HG03175 (cell line): Measurements from ENCODE around the gene CTR9.

Source experiments
- ATAC-seq: cut with Tn5 transposase; IDR thresholded peaks from one replicate; pipeline ENCODE4 v1.9.1; 2021; ENCODE audit warnings: mild to moderate bottlenecking, moderate library complexity; ENCODE audit not compliant: unreplicated experiment

The CTR9 gene

DNA sequence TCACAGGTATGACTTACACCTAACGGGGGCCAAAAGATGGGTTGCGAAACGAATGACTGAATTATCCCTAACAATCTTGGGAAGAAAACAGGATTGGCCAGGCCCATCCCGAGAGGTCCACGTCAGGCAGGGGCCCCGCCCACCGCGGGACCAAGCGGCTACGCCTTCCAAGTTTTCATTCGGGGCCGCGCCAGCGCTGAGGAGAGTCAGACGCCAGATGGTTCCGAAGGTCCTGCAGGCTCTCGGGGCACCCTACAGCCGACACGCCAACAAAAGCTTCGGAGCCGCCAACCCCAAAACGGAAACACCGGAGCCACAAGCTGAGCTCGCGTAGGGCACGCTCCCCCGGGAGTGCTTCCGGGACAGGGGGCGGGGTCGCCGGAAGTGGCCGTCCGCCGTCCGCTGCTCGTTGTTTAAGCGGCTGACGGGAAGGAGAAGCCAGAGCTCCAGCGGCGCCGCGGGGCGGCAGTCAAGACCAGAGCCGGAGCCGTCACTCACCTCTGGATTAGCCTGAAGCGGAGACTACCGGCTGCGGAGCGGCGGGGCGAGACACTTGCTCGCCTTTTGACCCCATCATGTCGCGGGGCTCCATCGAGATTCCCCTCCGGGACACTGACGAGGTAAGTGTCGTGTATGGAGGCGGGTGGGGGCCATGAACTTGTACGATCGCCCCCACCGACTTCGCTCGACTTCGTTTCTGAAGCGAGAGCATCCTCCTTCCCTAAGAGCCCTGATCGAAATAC is at the start of gene CTR9:
Gene CTR9 (plus strand): TSS at position 409 of the 743 bp plus-strand sequence. CDS start 167 bp downstream, at position 576.
- peak; percentile 94 for ATAC-seq

DNA sequence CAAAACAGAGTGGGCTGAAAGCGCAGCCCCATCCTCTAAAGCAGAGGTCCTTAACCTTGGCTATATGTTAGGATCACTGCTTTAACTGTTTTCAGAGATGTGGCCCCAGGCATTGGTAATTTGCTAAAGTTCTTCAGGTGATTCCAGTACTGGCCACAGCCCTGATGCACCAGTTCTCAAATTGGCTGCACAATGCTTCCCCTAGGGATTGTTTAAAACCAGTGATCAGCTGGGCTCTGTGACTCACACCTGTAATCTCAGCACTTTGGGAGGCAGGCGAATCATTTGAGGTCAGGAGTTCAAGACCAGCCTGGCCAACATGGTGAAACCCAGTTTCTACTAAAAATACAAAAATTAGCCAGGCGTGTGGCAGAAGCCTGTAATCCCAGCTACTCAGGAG is 49.1 kb upstream of the CTR9 start:
- no peak for ATAC-seq

DNA sequence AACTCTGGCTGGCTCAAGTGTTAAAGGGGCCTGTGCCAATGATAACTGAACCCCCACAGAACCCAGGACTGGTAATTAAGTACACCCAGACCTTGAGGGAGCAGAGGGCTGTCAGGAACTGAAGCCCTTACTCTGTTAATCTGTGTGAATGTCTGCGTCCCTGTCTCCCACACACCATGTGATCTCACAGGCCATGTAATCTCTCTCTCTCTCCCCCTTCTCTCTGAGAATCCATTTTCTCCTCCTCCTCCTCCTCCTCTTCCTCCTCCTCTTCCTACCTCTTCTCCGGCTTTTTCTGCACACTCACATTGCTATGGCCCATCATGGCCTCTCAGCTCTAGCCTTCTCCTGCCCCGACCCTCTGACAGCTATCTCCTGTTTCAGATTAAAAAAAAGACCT is 42.9 kb upstream of the CTR9 start:
- no peak for ATAC-seq

DNA sequence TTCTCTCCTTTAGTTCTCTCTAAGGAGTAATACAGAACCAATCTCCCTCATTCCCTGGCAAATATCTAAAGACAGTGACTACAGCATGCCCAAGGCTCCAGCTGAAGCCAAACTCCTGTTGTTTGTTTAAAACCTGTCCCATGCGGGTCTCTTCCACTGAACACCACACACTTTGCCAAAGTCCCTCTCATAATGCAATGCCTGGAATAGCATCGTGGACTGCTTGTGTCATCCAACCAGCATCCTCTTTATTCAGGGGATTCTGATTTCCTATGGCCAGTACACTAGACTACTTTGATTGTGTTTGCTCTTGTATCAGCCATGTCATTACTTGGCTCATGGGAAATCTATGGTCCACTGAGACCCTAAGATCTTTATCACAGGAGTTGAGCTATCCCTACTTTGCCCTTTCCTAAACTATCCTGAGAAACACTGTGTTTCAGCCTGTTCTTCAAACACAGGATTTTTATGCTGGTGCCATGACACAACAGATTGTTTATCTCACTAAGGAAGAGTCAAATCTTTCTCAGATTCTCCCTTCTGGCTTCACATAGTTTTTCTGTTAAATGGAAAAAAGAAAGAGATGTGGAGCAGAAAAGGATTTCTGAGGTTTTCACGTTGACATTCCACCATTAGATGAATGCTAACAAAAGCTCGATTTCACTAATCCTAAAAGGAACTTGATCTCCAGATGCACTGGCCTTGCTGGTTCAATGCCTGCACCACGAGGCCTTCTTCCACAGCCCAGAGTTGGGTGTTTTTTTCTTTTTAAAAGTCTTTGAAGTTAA is 41.6 kb upstream of the CTR9 start:
- no peak for ATAC-seq

DNA sequence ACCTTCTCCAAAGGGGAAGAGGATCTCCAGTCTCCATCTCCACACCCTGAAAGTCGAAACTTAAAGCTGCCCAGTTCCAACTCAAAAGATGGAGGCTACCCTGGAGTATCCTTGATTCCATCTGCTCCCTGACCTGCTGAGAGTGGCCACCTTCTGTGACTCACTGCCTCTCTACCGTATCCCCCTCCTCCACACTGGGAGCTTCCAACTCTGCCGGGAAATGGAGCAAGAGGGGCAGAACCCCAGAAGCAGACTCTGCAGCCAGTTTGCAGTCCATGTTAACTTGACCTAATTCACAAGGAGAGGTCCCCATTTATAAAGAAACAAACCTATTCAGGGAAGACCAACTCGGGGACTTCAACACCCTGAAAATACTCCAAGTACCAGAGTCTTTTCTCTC is 35.5 kb upstream of the CTR9 start:
- ATAC-seq = no peak

DNA sequence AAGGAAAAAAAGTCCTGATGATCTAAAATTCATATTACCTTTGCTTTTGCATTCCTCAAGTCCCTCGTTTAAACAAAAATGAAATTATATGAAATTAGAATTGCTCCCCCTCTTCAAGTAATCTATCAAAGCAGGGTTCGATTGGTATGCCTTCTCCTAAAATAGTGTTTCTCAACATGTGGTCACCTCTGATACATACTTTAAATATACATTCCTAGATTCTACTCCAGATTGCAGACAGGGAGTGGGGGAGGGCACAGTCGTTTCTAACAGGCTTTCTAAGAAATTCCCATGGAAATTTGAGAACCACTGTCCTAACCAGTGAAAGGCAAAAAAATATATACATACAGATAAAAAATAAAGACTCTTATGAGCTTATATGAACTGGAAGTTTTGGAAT is 34.9 kb upstream of the CTR9 start:
- ATAC-seq = no peak

DNA sequence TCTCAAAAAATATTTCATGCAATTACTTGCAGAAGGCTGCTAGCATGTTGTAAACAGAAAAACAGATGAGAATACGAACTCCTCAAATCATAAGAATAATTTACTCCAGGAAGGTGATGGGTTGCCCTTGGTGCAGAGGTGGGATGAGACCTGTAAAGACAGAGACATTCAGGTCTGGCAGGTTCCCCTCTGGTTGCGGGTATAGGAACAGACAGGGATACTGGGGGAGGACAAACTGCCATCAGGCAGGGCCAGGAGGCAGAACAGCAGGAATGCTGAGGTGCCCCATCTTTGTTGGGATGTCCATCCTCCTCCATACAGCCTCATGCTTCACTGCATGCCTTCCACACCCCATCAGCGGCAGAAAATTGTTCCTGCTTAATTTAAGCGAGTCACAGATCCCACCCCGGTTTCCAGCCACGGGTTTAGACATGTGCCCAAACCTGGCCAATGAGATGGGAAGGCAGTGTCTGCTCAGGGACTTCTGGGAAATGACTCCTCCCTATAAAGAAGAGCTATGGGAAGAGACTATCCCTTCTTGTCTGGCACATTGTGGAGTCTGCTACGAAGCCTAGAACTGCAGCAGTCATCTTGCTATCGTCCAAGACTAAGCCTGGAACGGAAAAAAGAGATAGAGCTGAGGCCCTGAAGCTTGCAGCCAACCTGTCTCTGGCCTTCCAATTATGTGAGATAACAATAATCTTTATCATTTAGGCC is 34.3 kb upstream of the CTR9 start:
- no peak for ATAC-seq

DNA sequence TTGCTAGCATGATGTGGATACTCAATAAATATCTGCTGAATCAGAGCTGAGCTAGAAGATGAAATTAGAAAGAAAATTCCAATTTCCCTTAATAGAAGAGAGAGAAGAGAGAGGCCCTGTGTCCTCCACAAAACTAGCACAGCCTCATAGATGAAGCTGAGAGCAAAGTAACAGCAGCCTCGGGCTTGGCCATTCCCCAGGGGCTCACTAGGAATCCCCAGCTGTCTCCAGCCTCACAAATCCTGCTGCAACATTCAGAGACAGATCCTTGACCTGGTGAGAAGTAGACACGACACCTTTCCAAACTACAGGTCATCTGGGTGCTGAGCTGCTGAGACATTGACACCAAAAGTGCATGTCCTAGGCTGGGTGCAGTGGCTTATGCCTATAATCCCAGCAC is 31.4 kb upstream of the CTR9 start:
- no peak for ATAC-seq

DNA sequence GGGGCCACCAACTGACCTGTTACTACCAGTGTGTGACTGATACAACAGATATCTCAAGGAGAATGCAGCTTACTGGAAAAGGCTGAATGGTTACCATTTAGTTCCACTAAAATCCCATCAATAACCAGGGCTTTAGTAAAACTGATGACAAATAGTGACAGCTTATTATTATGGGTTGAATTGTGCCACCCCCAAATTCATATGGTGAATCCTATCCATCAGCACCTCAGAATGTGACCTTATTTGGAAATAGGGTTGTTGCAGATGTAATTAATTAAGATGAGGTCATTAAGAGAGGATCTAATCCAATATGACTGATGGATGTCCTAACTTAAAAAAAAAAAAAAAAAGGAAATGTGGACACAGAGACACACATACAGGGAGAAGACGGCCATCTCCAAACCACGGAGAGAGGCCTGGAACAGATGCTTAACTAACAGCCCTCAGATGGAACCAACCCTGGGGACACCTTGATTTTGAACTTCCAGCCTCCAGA is 30.1 kb upstream of the CTR9 start:
- ATAC-seq = no peak

DNA sequence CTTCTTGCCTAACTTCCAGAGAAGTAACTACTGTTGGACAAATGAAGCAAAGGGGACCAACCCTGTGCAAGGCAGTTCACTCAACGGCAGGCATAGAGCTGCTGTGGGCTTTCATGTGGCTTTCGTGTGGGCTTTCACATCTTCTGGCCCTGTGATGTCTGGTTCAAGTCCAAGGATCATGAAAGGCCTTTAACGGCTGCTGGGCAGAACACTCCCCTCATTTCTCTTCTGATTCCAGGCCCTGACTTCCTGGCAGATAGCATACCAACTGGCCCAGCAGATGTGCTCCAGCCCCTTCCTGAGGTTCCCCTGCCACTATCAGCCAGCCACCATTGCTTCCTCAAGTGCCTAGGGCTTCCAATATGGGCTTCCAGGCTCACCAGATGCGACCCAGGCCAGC is 28.7 kb upstream of the CTR9 start:
- no peak for ATAC-seq

DNA sequence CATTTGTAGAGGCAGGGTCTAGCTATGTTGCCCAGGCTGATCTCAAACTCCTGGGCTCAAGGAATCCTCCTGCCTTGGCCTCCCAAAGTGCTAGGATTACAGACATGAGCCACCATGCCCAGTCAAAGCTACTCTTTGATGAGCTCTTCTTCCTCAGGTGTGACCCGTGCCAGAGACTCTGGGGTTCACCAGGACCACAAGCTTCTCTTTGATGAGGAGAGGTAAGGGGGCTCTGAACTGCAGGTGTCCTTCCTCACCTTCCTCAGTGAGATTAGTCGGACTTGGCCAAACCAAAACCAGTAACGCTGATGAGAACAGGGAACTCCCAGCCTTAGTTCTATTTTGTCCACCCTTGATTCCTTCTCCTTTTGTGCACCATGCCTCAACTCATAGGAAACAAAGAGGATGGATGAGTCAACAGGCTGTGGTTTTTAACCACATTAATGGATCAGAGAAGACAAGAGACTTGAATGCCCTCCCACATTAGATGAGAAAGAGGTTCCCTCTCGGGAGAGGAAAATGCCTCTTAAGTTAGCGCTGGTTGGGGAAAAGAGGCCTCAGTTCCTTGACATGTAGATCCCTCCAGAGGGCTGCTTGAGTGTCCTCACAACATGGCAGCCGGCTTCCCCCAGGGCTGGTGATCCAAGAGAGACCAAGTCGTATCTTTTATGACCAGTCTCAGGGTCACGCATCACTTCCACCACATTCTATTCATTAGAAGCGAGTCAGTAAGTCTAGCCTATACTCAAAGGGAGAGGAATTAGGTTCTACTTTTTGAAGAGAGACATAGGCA is 25.7 kb upstream of the CTR9 start:
- ATAC-seq = no peak

DNA sequence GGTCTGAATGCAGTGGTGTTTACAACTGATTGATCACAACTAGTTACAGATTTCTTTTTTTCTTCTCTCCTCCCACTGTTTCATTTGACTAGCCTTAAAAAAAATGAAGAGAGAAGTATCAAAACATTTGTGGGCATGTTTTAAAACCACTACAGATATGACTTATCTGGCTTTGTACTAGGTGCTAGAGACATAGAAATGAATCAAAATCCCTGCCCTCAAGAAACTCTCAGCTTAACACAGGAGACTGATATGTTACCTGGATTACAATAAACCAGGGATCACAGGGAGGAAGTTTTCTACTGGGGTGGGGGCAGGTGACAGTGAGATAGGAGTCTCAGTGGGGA is 25.2 kb upstream of the CTR9 start:
- no peak for ATAC-seq

DNA sequence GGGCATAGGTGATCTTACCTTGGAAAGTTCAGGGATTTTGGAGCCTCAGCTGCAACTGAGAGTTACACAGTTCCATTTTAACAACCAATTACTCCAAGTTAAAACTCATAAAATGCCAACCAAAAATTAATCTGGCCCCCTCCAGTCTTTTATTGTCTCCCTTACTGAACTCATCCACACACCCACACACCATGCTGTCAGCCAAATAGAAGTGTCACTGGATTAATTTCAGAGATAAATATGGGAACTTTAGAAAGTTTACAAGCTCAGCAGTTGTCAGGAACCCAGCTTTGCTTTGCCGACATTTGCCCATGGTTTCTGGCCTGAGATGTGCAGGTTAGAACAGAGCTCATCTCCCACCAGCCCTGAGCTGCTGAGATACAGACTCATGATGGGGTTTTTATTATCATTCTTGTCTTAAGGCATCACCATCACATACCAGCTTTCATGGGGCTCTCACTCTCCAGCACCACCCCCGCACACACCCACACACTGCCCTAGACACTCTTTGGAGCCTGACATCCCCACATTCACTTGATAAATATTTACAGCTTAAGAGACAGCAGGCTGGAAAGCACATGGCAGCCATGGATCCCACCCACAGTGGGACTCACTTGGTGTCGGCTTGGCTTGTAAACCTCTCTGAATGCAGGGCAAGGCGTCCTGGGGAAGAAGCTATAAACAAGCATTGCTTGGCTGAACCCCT is 23.7 kb upstream of the CTR9 start:
- no peak for ATAC-seq

DNA sequence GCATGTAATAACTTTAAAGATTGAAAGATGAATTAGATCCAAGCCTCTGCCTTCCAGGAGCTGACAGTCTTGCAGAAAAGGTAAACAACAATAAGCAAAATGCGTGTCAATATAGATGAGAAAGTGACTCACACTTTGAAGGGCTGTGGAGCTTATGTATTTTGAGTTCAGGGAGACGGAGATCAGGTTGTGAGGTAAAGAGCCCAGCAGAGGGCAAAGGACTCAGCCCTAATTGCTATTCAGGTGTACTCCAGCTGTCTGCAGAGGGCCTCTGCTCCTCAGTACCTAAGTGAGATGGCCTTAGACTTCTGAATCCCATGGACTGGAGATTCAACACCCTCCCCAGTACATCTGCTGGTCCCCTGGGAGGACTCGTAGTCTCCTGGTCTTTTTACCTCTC is 22.9 kb upstream of the CTR9 start:
- no peak for ATAC-seq

DNA sequence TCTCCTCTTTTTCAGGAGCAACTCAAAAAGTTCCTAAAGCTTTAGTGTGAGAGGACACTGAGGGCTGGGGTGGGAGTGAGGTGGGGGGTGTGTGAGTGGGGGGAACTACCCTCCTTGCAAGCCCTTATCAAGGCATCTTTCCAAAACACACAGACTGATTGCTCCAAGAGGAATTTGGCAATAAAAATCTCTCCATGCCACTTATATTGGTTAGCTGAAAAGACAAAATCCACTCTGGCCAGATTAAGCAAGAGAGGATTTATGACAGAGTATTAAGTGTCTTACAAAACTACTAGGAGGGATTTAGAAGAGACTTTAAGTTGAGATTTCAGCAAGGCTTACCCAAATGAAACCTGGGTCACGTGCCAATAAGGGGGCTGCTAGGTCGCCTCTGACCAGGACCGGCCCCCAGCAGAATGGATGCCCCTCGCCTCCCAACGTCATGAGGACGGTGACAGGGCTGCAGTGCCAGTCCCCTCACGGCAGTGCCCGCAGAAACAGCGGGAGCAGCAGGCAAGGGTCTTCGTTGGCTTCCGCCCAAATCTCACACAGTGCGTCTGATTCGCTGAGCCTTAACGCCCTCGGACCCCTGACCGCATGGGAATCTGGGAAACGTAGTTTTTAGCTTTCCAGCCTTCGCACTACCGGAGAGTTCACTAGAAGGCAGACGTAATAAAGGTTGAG is 22.1 kb upstream of the CTR9 start:
- ATAC-seq = no peak

DNA sequence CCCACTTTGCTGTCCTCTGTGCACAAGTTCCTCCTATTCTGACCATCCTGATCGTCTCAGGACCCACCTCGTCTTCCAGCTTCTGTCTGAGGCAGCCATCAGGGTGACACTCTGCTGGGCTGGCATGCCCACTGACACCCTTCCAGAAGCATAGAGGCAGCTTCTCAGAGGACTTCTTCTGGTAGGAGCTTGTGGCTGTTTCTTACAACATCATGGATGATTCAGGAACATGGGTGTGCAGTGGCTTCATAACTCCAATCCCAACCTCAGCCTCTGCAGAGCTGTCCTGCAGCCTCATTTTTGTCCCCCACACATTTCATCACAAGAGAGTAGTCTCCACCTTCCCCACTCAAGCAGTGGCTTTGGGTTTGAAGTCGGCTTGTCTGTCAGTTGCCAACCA is 20.9 kb upstream of the CTR9 start:
- no peak for ATAC-seq

DNA sequence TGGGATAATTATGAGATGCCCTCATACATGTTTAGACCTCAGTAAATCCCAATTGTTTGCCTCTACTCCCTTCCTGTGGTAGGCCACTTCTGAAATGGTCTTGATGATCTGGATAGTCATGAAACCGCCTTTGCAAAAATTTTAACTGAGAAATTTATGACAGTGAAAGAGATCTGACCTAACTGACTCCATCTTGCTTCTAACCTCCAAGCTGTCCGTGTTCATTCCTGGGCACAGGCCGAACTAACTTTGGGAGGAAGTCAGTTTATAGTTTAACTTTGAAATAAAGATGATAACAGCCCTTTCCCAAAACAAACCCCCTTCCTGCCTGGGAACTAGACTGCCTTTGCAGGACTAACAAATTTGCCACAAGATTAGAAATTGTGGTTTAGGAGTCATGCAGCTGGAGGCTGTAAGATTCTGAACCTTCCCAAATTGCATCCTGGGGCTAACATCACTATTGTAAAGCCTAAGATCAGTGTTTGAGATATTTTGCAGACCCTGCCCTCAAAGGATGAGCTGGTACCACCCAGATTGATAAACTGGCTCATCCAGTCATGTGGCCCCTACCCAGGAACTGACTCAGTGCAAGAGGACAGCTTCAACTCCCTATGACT is 19.9 kb upstream of the CTR9 start:
- no peak for ATAC-seq

DNA sequence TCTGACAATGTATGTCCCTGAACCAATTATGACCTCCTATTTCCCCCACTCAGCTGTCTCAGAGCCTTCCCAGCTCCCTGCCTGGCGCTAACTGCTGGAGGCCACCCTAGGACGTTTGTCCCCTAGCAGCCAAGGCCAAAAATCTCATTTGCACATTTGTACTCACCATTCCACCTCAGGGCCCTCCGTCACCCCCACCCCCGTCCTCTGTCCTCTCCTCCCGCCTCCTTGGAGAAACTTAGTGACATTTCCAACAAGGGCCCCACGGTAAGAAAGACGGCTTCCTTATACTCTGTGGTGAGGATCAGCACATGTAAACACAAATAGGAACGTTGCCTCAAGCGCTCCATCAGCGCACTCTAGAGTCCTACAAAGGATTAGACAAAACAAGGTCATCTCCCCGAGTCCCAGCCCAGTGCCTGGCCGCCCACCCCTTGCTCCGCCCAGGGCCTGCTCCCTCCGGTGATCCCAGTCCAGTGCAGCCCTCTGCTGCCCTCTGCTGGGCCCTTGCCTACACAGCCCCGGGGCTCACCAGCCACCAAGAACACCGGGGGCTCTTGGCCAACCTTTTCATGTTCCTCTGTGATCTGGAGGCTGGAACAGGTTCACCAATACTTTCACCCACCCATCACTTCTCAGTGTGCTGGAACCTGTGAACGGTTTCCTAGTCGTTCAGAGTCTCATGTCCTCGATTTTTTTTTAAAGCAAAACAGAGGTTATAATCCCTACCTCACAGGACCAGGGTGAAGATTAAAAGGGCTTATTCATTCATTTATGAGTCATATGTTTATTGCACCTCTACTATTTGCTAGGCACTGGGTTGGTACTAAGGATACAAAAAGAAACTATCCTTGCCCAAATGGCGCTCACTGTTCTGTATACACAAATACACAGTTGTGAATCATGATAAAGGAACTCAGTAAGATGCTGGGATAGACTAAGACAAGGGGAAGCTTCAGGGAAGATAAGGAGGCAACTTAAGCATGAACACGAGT is 15.3 kb upstream of the CTR9 start:
- peak; percentile 99 for ATAC-seq
